Gastrocnemius medialis (tissue), 4 donors: ENCODE results near the gene EEF1G.

Source experiments
- POLR2A ChIP-seq, 2 donors: fragments of 450-650 bp; IDR thresholded peaks; one replicate each; pipeline ENCODE4 v1.6.1; 2017; ENCODE audit warnings: antibody characterized with exemption in 2 of 2, mild to moderate bottlenecking in 2 of 2, moderate library complexity in 2 of 2
- TF ChIP-seq, protein P1 (sequence below), 5 experiments: fragments of 450-650 bp in 3 of 5; fragments of 200-600 bp in 2 of 5; sonication (generic) in 2 of 5; IDR thresholded peaks in 4 of 5; conservative IDR thresholded peaks in 1 of 5; 1 replicate in 4 of 5; 2 replicates in 1 of 5; pipeline ENCODE4 v1.5.1; 2016 to 2019; ENCODE audit warnings: antibody characterized with exemption in 5 of 5, mild to moderate bottlenecking in 3 of 5, moderate library complexity in 3 of 5

GRCh38 chr11:62532096-62532495 is 41.6 kb downstream of the EEF1G start:
- TF ChIP-seq, protein P1, sequence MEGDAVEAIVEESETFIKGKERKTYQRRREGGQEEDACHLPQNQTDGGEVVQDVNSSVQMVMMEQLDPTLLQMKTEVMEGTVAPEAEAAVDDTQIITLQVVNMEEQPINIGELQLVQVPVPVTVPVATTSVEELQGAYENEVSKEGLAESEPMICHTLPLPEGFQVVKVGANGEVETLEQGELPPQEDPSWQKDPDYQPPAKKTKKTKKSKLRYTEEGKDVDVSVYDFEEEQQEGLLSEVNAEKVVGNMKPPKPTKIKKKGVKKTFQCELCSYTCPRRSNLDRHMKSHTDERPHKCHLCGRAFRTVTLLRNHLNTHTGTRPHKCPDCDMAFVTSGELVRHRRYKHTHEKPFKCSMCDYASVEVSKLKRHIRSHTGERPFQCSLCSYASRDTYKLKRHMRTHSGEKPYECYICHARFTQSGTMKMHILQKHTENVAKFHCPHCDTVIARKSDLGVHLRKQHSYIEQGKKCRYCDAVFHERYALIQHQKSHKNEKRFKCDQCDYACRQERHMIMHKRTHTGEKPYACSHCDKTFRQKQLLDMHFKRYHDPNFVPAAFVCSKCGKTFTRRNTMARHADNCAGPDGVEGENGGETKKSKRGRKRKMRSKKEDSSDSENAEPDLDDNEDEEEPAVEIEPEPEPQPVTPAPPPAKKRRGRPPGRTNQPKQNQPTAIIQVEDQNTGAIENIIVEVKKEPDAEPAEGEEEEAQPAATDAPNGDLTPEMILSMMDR (IDR thresholded peaks at IDR 0.05 in 4 of 5, conservative IDR thresholded peaks at IDR 0.05 in 1 of 5) = no peak
- TF ChIP-seq POLR2A (IDR thresholded peaks at IDR 0.05) = no peak
